Activated CD8-positive, alpha-beta memory T cell treated with anti-CD3 and anti-CD28 coated beads, Interleukin-2, amount 50 U/mL, for 4 hours (primary cell): ENCODE measurements around the gene CCND1.
"Not testable (repeated sequence)": the region's sequence is repeated elsewhere in the genome, so short reads cannot be mapped to it uniquely, and the experiment has no call there.

ENCODE experiments used
- DNase-seq: peaks from one replicate; pipeline ENCODE4 v3.0.0-alpha.2; 2020

The CCND1 gene

DNA sequence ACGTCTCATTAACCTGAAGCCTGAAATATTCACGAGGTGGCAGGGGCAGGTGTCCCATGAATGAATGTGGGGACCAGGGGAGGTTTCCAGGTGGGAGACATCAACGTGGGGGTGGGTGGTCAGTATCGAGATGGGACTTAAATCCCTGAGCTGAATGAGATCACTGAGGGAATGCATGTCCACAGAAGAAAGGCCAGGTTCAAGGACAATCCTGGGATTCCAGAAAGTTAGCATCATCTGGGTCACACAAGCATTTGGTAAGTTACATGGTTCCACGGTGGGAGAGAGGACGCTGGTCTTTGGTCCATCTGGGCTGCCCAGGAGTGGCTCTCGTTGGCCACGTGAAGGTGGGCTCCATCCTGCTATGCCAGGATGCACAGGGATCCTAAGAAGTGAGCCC lies 22.7 kb upstream of the CCND1 start:
- no peak for DNase-seq

- DNase-seq: no peak
Measured at GRCh38 chr11:69620683-69621290, 20.2 kb upstream of the CCND1 start.

- not testable (repeated sequence) for DNase-seq
Measured at GRCh38 chr11:69622097-69622681, 18.8 kb upstream of the CCND1 start.

GRCh38 chr11:69624293-69624692 lies 16.7 kb upstream of the CCND1 start:
- no peak for DNase-seq

DNA sequence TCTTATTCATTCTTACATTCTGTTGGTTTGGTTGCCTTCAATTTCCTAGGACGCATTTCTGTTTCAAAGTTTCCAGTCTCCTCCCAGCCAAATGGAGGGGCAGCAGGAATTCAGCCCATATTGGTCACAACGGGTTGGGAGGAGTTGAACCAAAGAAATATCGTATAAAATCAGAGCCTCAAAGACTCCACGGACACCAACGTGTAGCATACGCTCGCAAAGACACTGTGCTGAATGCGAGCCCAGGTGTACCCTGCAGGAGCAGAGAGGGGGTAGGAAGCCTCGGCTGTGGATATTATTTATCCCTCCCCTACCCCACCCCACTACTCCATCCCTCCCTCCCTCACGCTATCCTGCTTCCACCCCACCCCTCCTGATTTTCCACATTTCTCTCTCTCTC lies 15.5 kb upstream of the CCND1 start:
- no peak for DNase-seq

- no peak for DNase-seq
Measured at GRCh38 chr11:69627551-69627950, 13.4 kb upstream of the CCND1 start.

GRCh38 chr11:69630017-69630416 lies 10.9 kb upstream of the CCND1 start:
- no peak for DNase-seq

DNA sequence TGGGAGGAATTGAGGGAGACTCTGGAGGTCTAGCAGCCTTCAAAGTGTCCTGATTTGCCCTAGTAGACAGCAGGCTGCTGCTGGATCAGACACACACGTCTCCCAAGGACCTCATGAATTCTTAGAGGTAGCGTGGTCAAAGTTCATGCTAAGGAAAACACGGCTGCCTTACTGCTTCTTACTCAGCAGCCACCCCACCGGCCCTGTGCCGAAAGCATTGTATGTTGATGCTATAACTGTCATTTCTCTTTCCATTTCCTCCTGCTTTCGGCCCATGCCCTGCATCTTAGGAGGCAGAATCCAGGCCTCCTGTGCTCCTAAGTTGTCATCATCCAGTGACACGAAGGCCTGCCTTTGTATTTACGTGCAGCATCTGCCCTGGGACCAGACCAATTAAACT lies 10.5 kb upstream of the CCND1 start:
- DNase-seq: no peak

DNA sequence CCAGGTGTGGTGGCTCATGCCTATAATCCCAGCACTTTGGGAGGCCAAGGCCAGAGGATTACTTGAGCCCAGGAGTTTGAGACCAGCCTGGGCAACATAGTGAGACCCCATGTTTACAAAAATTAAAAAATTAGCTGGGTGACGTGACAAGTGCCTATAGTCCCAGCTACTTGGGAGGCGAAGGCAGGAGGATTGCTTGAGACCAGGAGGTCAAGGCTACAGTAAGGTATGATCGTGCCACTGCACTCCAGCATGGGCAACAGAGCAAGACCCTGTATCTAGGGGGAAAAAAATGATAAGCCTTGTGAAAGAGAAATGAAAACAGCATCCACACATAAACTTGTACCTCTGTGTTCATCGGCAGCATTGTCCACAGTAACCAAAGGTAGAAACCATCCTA lies 8.1 kb upstream of the CCND1 start:
- no peak for DNase-seq

- DNase-seq: no peak
Measured at GRCh38 chr11:69634069-69634468, 6.9 kb upstream of the CCND1 start.

DNA sequence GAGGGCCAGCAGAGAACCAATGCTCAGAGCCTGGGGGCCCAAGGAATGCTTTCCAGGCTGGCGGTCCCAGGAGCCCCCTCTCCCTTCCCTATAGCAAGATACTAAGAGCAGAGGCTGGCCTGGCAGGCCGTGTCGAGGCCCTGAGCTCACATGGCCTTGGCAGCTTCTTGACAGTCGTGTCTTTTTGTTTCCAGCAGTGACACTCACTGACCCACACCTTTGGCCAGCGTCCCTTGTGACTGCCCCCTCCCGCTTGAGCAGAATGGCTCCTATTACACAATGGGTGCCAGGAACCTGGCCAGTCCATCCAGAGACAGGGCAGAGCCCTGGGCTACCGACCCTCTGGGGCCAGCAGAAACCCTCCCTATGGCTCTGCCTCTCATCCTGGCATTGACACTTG lies 6.4 kb upstream of the CCND1 start:
- no peak for DNase-seq

- no peak for DNase-seq
Measured at GRCh38 chr11:69635195-69635594, 5.8 kb upstream of the CCND1 start.

GRCh38 chr11:69635804-69636511 lies 5.0 kb upstream of the CCND1 start:
- no peak for DNase-seq

GRCh38 chr11:69636512-69637197 lies 4.3 kb upstream of the CCND1 start:
- no peak for DNase-seq

DNA sequence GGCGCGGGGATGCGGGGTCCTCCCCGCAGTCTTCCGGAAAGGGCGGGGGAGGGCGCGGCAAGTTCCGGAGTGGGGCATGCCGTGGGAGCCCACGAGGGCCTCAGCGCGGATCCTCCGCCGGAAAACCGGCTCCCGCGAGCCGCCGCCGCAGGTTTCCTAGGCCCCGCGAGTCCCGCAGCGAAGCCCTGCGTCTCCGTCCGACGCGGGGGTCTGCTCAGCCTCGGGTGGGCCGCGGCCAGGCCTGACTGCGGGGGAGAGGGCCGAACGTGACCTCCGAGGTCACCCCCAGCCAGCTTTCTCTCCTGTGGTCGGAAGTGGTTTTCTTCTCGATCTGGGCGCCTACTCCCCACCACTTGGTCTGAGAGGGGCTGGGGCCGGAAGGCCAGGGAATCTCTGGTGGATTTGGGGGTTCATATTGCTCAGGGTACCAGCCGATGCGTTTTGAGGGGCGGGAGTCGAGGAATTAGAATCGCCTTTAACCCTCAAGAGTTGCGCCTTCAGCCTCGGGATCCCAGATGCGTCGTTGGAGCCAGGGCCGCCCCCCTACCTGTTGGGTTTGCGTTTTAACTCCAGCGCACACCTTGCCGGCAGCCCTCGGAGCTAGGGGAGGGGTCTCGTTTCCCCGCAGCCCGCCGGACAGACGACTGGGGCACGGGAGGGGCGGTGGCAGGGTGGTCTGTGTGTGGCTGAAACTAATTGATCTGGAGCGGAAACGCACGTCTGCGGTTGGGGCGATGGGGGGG lies 3.6 kb upstream of the CCND1 start:
- no peak for DNase-seq

DNA sequence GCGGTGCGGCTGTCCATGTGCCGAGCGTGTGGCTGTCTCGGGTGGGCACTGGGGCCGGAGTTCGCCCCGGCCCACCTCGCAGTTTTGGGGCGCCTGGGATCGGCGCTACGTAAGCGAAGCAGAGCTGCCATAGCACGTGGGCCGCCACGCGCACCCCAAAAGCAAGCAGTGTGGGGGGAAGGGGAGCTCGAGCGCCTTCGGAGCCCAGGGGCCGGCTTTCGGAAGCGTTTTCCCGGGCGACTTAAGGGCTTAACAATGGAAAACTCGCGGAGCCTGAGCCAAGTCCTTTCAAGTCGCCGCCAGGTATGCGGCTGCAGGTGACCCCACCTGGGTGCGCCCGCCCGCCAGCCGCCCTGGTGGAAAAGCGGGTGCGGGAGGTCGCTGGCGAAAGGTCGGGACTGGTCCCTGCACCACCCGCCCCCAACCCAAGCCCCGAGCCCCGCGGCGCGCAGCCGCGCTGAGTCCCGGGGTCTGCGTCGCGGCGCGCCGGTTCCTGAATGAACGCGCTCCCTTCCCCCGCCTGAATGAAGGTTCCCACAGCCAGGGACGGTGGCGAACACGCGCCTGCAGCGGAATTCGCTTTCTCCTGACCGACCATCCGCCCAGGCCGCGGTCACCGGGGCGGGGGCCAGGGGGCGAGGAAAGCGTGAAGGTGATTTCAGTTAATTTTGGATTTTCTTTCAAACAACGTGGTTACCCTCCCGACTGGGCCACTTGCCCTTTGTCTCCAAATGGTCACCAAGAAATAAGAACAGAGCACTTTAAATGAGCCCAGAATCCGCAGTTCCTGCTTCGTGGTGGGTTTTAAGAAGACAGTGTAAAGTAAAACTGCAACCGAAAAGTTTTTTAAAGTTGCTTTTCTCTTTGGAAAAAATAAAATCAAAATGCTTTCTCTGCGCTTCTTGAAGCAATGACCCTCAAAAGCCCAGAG lies 2.8 kb upstream of the CCND1 start:
- DNase-seq: no peak

GRCh38 chr11:69638941-69639681 lies 1.8 kb upstream of the CCND1 start:
- DNase-seq: no peak

DNA sequence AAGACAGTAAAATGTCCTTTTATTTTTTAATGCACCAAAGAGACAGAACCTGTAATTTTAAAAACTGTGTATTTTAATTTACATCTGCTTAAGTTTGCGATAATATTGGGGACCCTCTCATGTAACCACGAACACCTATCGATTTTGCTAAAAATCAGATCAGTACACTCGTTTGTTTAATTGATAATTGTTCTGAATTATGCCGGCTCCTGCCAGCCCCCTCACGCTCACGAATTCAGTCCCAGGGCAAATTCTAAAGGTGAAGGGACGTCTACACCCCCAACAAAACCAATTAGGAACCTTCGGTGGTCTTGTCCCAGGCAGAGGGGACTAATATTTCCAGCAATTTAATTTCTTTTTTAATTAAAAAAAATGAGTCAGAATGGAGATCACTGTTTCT lies 1.1 kb upstream of the CCND1 start:
- no peak for DNase-seq

DNA sequence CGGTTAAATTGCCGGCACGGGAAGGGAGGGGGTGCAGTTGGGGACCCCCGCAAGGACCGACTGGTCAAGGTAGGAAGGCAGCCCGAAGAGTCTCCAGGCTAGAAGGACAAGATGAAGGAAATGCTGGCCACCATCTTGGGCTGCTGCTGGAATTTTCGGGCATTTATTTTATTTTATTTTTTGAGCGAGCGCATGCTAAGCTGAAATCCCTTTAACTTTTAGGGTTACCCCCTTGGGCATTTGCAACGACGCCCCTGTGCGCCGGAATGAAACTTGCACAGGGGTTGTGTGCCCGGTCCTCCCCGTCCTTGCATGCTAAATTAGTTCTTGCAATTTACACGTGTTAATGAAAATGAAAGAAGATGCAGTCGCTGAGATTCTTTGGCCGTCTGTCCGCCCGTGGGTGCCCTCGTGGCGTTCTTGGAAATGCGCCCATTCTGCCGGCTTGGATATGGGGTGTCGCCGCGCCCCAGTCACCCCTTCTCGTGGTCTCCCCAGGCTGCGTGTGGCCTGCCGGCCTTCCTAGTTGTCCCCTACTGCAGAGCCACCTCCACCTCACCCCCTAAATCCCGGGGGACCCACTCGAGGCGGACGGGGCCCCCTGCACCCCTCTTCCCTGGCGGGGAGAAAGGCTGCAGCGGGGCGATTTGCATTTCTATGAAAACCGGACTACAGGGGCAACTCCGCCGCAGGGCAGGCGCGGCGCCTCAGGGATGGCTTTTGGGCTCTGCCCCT lies 529 bp upstream of the CCND1 start:
- no peak for DNase-seq

DNA sequence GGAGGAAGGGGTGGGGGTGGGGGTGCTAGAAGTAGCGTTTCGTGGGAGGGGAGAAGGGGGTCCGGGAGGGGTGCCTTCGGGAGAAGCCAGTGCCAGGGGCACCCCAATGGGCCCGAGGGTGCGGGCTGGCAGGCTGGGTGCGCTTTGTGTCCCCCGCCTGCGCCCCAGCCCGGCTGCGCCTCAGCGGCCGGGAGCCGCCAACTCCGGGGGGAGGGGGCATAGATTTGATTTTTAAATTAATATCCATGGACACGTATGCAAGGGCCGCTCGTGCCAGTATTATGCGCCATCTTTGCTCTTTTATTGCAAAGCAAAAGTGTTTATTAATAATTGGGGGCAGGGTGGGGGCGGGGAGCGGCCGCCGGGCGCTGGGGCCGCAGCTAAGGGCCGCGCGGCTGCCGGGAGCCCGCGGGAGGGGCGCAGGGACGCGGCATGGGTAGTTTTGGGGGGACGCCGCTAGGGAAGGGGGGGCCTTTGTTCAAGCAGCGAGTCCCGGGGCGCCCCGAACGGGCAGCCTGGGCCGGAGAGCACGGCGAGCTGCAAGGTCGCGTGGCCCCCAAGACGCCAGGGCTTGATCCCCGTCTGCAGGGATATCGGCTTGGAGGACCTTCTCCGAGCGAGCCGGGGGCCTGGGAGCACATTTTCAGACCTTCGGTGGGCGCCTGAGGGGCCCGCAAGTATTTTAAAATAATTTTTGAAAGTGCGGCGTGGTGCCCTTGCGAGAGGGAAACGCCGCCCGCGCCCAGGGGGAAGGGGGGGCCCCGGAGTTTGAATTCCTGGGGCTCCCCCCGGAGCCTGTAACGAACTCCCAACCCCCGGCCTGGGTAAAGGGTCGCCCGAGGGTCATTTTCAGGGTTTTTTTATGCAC lies 959 bp downstream of the CCND1 start:
- no peak for DNase-seq
